ENCODE measurements around the gene SSBP2.

- TF ChIP-seq CTCF (IDR thresholded peaks at IDR 0.05; ENCODE audit: insufficient read depth, low read length, poor library complexity, severe bottlenecking): no peak
- TF ChIP-seq EZH2phosphoT487 (conservative IDR thresholded peaks at IDR 0.05; ENCODE audit: low read length): no peak
These were observed 43.3 kb upstream of the SSBP2 start for GRCh38 chr5:81794226-81794625.

All from SU-DHL-6 (cell line).